ENCODE measurements around the gene CSMD2.

DNA sequence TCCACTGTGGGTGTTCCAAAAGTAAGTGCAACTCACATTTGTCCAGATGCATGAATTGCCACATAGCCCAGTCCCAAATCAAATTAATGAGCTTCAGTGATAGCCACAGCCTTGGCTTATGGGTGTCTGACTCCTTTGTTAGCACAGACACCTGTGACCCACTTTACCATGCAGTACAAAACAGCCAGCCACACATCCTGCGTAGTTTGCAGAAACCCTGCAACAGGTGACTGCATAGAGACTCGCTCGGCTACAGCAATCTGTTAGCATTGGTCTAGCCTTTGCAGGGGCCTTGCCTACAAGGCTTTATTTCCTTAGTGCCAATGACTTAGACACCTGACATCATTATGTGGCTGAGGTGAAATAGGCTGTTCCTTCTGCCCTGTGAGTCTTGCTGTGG, 135.5 kb downstream of the CSMD2 start:
- no peak for TF ChIP-seq BACH2 (CRISPR knock-in tag; IDR thresholded peaks at IDR 0.05; ENCODE audit: borderline replicate concordance)
- TF ChIP-seq ESRRG (CRISPR knock-in tag; IDR thresholded peaks at IDR 0.05): no peak
- no peak for TF ChIP-seq TSHZ2 (CRISPR knock-in tag; IDR thresholded peaks at IDR 0.05)
- TF ChIP-seq PATZ1 (CRISPR knock-in tag; IDR thresholded peaks at IDR 0.05; ENCODE audit: borderline replicate concordance): no peak
- TF ChIP-seq PPARA (CRISPR knock-in tag; IDR thresholded peaks at IDR 0.05; ENCODE audit: borderline replicate concordance): no peak
- no peak for TF ChIP-seq CREB5 (CRISPR knock-in tag; IDR thresholded peaks at IDR 0.05; ENCODE audit: low read depth)
- TF ChIP-seq ARNTL (CRISPR knock-in tag; IDR thresholded peaks at IDR 0.05; ENCODE audit: borderline replicate concordance, low read depth): no peak
- no peak for TF ChIP-seq ISL1 (CRISPR knock-in tag; IDR thresholded peaks at IDR 0.05)
- no peak for TF ChIP-seq ZNF8 (CRISPR knock-in tag; IDR thresholded peaks at IDR 0.05)
- no peak for TF ChIP-seq OSR1 (CRISPR knock-in tag; IDR thresholded peaks at IDR 0.05)
- no peak for TF ChIP-seq RARB (CRISPR knock-in tag; IDR thresholded peaks at IDR 0.05)
- TF ChIP-seq CSDC2 (CRISPR knock-in tag; IDR thresholded peaks at IDR 0.05): no peak
- TF ChIP-seq, protein P1, sequence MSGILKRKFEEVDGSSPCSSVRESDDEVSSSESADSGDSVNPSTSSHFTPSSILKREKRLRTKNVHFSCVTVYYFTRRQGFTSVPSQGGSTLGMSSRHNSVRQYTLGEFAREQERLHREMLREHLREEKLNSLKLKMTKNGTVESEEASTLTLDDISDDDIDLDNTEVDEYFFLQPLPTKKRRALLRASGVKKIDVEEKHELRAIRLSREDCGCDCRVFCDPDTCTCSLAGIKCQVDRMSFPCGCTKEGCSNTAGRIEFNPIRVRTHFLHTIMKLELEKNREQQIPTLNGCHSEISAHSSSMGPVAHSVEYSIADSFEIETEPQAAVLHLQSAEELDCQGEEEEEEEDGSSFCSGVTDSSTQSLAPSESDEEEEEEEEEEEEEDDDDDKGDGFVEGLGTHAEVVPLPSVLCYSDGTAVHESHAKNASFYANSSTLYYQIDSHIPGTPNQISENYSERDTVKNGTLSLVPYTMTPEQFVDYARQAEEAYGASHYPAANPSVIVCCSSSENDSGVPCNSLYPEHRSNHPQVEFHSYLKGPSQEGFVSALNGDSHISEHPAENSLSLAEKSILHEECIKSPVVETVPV (CRISPR knock-in tag; IDR thresholded peaks at IDR 0.05): no peak

Measured in SK-N-SH treated with all-trans-retinoic acid at 6 μM for 48 hours (cell line).